Measurements from ENCODE around the gene GOLGA8K.
"Not testable (repeated sequence)": the region's sequence is repeated elsewhere in the genome, so short reads cannot be mapped to it uniquely, and the experiment has no call there.

Gene GOLGA8K

GRCh38 chr15:32403192-32403591 is at the start of gene GOLGA8K:
Gene GOLGA8K, minus strand, starts transcription at chr15:32403292. Its CDS starts 98 bp downstream, at chr15:32403194.
- DNase-seq: not testable (repeated sequence)

GRCh38 chr15:32440445-32440977 is 37.4 kb upstream of the GOLGA8K start:
- not testable (repeated sequence) for DNase-seq

GRCh38 chr15:32434102-32434963 is 31.2 kb upstream of the GOLGA8K start:
- not testable (repeated sequence) for DNase-seq

GRCh38 chr15:32427635-32428034 is 24.5 kb upstream of the GOLGA8K start:
- not testable (repeated sequence) for DNase-seq

- DNase-seq: not testable (repeated sequence)
These were observed 23.4 kb upstream of the GOLGA8K start for GRCh38 chr15:32426511-32426910.

- peak; percentile 36 for DNase-seq
These were observed 4.8 kb upstream of the GOLGA8K start for GRCh38 chr15:32407903-32408302.

- DNase-seq: not testable (repeated sequence)
These were observed 6.6 kb downstream of the GOLGA8K start for GRCh38 chr15:32396522-32396921.

- DNase-seq: not testable (repeated sequence)
These were observed 8.3 kb downstream of the GOLGA8K start for GRCh38 chr15:32394745-32395144.

GRCh38 chr15:32388050-32388648 is 14.9 kb downstream of the GOLGA8K start:
- DNase-seq: not testable (repeated sequence)

GRCh38 chr15:32385823-32386495 is 17.1 kb downstream of the GOLGA8K start:
- DNase-seq: not testable (repeated sequence)

GRCh38 chr15:32374185-32374584 is 28.9 kb downstream of the GOLGA8K start:
- not testable (repeated sequence) for DNase-seq

- DNase-seq: peak; percentile 9
These were observed 29.4 kb downstream of the GOLGA8K start for GRCh38 chr15:32373707-32374106.

GRCh38 chr15:32372075-32372474 is 31.0 kb downstream of the GOLGA8K start:
- DNase-seq: not testable (repeated sequence)

- DNase-seq: not testable (repeated sequence)
These were observed 32.6 kb downstream of the GOLGA8K start for GRCh38 chr15:32370526-32370925.

GRCh38 chr15:32370064-32370463 is 33.0 kb downstream of the GOLGA8K start:
- not testable (repeated sequence) for DNase-seq

GRCh38 chr15:32366492-32366891 is 36.6 kb downstream of the GOLGA8K start:
- DNase-seq: not testable (repeated sequence)

- not testable (repeated sequence) for DNase-seq
These were observed 37.1 kb downstream of the GOLGA8K start for GRCh38 chr15:32365955-32366354.

GRCh38 chr15:32364944-32365343 is 38.1 kb downstream of the GOLGA8K start:
- peak; percentile 56 for DNase-seq

- DNase-seq: not testable (repeated sequence)
These were observed 39.6 kb downstream of the GOLGA8K start for GRCh38 chr15:32363449-32363848.

- DNase-seq: not testable (repeated sequence)
These were observed 41.4 kb downstream of the GOLGA8K start for GRCh38 chr15:32361662-32362061.

GRCh38 chr15:32358462-32358861 is 44.6 kb downstream of the GOLGA8K start:
- DNase-seq: not testable (repeated sequence)

- DNase-seq: not testable (repeated sequence)
These were observed 46.2 kb downstream of the GOLGA8K start for GRCh38 chr15:32356909-32357308.

- not testable (repeated sequence) for DNase-seq
These were observed 50.3 kb downstream of the GOLGA8K start for GRCh38 chr15:32352748-32353147.

Data from CD4-positive, alpha-beta T cell treated with Interleukin-17A for 1 hour (primary cell).